ENCODE results near the gene DNAH1. TPM values are rescaled to one million over a fixed set of nuclear protein-coding genes. Genes with fewer than 3 reads are reported as not detected.

The DNAH1 gene
- total RNA-seq, 4 donors from 2014 or later, result 1.4 to 6.8 (median 2.0) TPM

- in situ Hi-C loops (cut with MboI; ENCODE audit: low sequenced_read_pairs in 4 of 4) (no loop called here), intact Hi-C loops (cut with DNase I; ENCODE audit: low total_unique reads) (no loop called here)
- Histone ChIP-seq H3K4me3 (no peak overlapping the region), H3K27ac (no peak overlapping the region), H3K36me3 (peaks cover 0 to 28% of the 10 kb centered on the region in 2 donors), H3K4me1 (no peaks in the 10 kb centered on the region), H3K9me3 (no peaks in the 10 kb centered on the region), H3K27me3 (no peaks in the 10 kb centered on the region)
- DNase-seq (no peak), ATAC-seq (no peak)
- TF ChIP-seq, protein P1, sequence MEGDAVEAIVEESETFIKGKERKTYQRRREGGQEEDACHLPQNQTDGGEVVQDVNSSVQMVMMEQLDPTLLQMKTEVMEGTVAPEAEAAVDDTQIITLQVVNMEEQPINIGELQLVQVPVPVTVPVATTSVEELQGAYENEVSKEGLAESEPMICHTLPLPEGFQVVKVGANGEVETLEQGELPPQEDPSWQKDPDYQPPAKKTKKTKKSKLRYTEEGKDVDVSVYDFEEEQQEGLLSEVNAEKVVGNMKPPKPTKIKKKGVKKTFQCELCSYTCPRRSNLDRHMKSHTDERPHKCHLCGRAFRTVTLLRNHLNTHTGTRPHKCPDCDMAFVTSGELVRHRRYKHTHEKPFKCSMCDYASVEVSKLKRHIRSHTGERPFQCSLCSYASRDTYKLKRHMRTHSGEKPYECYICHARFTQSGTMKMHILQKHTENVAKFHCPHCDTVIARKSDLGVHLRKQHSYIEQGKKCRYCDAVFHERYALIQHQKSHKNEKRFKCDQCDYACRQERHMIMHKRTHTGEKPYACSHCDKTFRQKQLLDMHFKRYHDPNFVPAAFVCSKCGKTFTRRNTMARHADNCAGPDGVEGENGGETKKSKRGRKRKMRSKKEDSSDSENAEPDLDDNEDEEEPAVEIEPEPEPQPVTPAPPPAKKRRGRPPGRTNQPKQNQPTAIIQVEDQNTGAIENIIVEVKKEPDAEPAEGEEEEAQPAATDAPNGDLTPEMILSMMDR (IDR thresholded peaks at IDR 0.05 in 4 of 5, conservative IDR thresholded peaks at IDR 0.05 in 1 of 5), result no peak
- no peak for TF ChIP-seq POLR2A (IDR thresholded peaks at IDR 0.05)
These were observed 80.9 kb downstream of the DNAH1 start for GRCh38 chr3:52396907-52397591.

- in situ Hi-C loops (cut with MboI; ENCODE audit: low sequenced_read_pairs in 4 of 4), result no loop called here
- ATAC-seq (no peak), DNase-seq (no peak)
- no peak overlapping the region for H3K4me3 ChIP-seq
- H3K36me3 ChIP-seq, result peaks cover 0 to 35% of the 10 kb centered on the region in 2 donors
- no peaks in the 10 kb centered on the region for H3K4me1 ChIP-seq
- no peaks in the 10 kb centered on the region for H3K27me3 ChIP-seq
- TF ChIP-seq, protein P1 (IDR thresholded peaks at IDR 0.05 in 4 of 5, conservative IDR thresholded peaks at IDR 0.05 in 1 of 5), result no peak
- TF ChIP-seq POLR2A (IDR thresholded peaks at IDR 0.05), result no peak
- intact Hi-C loops (cut with DNase I; ENCODE audit: low total_unique reads), result no loop called here
- H3K27ac ChIP-seq, result no peak overlapping the region
- no peaks in the 10 kb centered on the region for H3K9me3 ChIP-seq
These were observed 81.7 kb downstream of the DNAH1 start for GRCh38 chr3:52397676-52398399.

- in situ Hi-C loops (cut with MboI; ENCODE audit: low sequenced_read_pairs in 4 of 4), result no loop called here
These were observed 82.6 kb downstream of the DNAH1 start for GRCh38 chr3:52398670-52399081.

DNA sequence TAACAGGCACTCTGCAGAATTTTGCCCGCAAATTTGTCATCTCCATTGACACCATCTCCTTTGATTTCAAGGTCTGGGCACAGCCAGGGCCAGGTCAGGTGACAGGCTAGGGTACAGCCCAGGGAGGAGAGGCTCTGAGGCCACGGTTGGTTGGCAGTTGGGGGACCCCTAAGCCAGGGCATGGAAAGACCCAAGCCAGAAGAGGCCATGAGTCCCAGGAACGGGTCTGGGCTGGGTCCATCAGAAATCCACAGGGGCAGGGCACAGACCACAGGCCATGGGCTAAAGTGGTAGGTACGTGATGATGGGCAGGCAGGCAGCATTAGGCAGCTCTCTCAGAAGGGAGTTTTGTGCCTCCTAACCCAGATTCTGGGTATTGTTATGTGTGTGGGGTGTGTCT is 83.0 kb downstream of the DNAH1 start:
- no peak for ATAC-seq
- peaks cover 0 to 40% of the 10 kb centered on the region in 2 donors for H3K36me3 ChIP-seq
- in situ Hi-C loops (cut with MboI; ENCODE audit: low sequenced_read_pairs in 4 of 4), result no loop called here

More at GRCh38 chr3:52398670-52399081, 82.6 kb downstream of the DNAH1 start:
- Histone ChIP-seq H3K27me3 (no peaks in the 10 kb centered on the region), H3K9me3 (no peaks in the 10 kb centered on the region), H3K27ac (no peak overlapping the region), H3K4me3 (no peak overlapping the region), H3K36me3 (peaks cover 0 to 35% of the 10 kb centered on the region in 2 donors), H3K4me1 (peaks cover 0 to under 1% of the 10 kb centered on the region in 2 donors)
- TF ChIP-seq, protein P1 (IDR thresholded peaks at IDR 0.05 in 4 of 5, conservative IDR thresholded peaks at IDR 0.05 in 1 of 5), result no peak
- no peak for TF ChIP-seq POLR2A (IDR thresholded peaks at IDR 0.05)
- intact Hi-C loops (cut with DNase I; ENCODE audit: low total_unique reads), result no loop called here
- DNase-seq (no peak), ATAC-seq (no peak)

More for the DNA sequence above, 83.0 kb downstream of the DNAH1 start:
- H3K4me3 ChIP-seq, result no peak overlapping the region
- H3K27ac ChIP-seq, result no peak overlapping the region
- intact Hi-C loops (cut with DNase I; ENCODE audit: low total_unique reads), result no loop called here
- no peaks in the 10 kb centered on the region for H3K27me3 ChIP-seq
- no peak for DNase-seq
- TF ChIP-seq, protein P1 (IDR thresholded peaks at IDR 0.05 in 4 of 5, conservative IDR thresholded peaks at IDR 0.05 in 1 of 5), result no peak
- TF ChIP-seq POLR2A (IDR thresholded peaks at IDR 0.05), result no peak
- H3K4me1 ChIP-seq, result peaks cover 0 to 5% of the 10 kb centered on the region in 2 donors
- no peaks in the 10 kb centered on the region for H3K9me3 ChIP-seq
